ENCODE measurements around the gene C2CD2L. TPM values are rescaled to one million over a fixed set of nuclear protein-coding genes. Genes with fewer than 3 reads are reported as not detected.

C2CD2L gene
- total RNA-seq, 1 donor from 2014 or later: 1.3 TPM

- H3K27me3 ChIP-seq (ENCODE audit: control insufficient read depth, insufficient read depth, low read length): no peaks in the 10 kb centered on the region
- FAIRE-seq (peak; percentile 28), DNase-seq (ENCODE audit: low read depth) (no peak)
- H3K36me3 ChIP-seq (ENCODE audit: control insufficient read depth, insufficient read depth, low read length): peaks cover 10% of the 10 kb centered on the region
- H3K4me3 ChIP-seq (ENCODE audit: low read depth, low read length): no peak overlapping the region
- TF ChIP-seq, protein P1, sequence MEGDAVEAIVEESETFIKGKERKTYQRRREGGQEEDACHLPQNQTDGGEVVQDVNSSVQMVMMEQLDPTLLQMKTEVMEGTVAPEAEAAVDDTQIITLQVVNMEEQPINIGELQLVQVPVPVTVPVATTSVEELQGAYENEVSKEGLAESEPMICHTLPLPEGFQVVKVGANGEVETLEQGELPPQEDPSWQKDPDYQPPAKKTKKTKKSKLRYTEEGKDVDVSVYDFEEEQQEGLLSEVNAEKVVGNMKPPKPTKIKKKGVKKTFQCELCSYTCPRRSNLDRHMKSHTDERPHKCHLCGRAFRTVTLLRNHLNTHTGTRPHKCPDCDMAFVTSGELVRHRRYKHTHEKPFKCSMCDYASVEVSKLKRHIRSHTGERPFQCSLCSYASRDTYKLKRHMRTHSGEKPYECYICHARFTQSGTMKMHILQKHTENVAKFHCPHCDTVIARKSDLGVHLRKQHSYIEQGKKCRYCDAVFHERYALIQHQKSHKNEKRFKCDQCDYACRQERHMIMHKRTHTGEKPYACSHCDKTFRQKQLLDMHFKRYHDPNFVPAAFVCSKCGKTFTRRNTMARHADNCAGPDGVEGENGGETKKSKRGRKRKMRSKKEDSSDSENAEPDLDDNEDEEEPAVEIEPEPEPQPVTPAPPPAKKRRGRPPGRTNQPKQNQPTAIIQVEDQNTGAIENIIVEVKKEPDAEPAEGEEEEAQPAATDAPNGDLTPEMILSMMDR (IDR thresholded peaks at IDR 0.05; ENCODE audit: insufficient read depth, low read length, severe bottlenecking): no peak
Observed at GRCh38 chr11:119091966-119092879, 14.9 kb upstream of the C2CD2L start.

DNA sequence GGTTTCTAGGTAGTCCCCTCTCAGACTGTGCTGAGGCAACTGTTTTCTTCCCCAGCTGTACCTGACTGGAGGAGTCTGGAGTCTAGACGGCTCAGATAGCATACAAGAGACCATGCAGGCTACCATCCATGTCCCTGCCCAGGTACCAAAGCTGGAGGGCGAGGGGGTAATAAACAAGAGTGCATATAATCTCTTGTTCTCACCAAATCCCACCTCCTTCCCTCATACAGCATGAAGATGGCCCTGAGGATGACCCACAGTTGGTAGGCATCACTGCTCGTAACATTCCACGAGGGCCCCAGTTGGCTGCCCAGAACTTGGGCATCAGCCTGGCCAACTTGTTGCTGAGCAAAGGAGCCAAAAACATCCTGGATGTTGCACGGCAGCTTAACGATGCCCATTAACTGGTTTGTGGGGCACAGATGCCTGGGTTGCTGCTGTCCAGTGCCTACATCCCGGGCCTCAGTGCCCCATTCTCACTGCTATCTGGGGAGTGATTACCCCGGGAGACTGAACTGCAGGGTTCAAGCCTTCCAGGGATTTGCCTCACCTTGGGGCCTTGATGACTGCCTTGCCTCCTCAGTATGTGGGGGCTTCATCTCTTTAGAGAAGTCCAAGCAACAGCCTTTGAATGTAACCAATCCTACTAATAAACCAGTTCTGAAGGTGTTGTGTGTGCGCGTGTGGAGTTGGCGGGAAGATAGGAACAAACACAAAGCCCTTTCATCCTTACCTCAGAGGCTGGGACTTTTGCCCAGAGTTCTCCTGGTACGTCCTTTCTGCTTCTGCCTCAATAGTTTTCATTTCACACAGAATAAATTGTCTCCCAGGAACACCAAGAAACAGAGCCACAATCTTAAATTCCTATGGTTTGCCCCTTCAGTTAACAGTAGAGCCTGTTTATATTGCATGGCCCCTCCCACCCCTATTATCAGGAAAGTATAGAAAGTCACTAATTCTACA lies 14.0 kb upstream of the C2CD2L start:
- DNase-seq (ENCODE audit: low read depth) (no peak), FAIRE-seq (no peak)
- Histone ChIP-seq H3K27me3 (ENCODE audit: control insufficient read depth, insufficient read depth, low read length) (no peaks in the 10 kb centered on the region), H3K36me3 (ENCODE audit: control insufficient read depth, insufficient read depth, low read length) (peaks cover 16% of the 10 kb centered on the region), H3K4me3 (ENCODE audit: low read depth, low read length) (peak overlapping the region; percentile 68)
- TF ChIP-seq, protein P1 (IDR thresholded peaks at IDR 0.05; ENCODE audit: insufficient read depth, low read length, severe bottlenecking): no peak

DNA sequence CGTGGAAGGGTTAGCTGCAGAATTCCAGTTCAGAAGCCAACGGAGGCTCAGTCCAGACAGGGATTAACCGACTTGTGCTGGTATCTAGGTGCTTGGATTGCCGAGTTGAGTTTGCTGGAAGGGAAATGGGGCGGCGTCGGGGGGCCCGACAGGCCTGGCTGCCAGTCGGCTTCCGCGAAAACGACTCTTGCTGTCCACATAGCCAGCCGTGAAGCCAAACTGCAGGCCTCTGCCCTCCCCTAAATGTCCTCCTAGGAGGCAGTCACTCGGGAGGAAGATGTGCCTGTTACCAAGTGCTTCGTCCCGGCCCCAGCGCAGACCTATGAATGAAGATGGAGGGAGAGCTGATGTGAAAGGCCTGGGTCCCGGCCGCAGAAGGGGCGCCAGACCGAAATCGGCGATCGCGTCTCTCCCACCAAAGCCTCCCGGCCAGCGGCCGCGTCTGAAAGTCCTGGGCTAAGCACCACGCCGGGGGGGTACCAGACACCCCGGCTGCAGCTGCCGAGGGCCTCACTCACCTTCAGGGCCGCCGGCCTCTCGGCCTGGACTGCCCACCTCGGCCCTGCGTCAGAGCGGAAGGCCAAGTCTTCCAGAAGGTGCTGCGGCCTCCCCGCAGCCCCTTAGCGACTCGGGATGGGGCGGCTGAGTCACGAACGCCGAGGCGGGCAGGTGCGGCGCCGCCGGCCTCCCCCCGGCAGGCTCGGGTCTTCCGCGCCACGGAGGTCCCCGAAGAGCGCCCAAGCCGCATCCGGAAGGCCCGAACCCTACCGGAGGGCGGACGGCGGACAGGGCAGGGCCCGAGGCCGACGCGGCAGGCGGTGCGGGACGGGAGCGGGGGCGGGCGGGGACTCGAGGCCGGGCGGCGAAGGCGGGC lies 13.0 kb upstream of the C2CD2L start:
- Histone ChIP-seq H3K27me3 (ENCODE audit: control insufficient read depth, insufficient read depth, low read length) (no peaks in the 10 kb centered on the region), H3K36me3 (ENCODE audit: control insufficient read depth, insufficient read depth, low read length) (peaks cover 17% of the 10 kb centered on the region), H3K4me3 (ENCODE audit: low read depth, low read length) (peak overlapping the region; percentile 68)
- DNase-seq (ENCODE audit: low read depth) (no peak), FAIRE-seq (no peak)
- TF ChIP-seq, protein P1 (IDR thresholded peaks at IDR 0.05; ENCODE audit: insufficient read depth, low read length, severe bottlenecking): no peak

GRCh38 chr11:119094816-119095065 lies 12.4 kb upstream of the C2CD2L start:
- Histone ChIP-seq H3K36me3 (ENCODE audit: control insufficient read depth, insufficient read depth, low read length) (peaks cover 15% of the 10 kb centered on the region), H3K4me3 (ENCODE audit: low read depth, low read length) (peak overlapping the region; percentile 68), H3K27me3 (ENCODE audit: control insufficient read depth, insufficient read depth, low read length) (no peaks in the 10 kb centered on the region)
- DNase-seq (ENCODE audit: low read depth) (peak; percentile 59), FAIRE-seq (no peak)
- TF ChIP-seq, protein P1 (IDR thresholded peaks at IDR 0.05; ENCODE audit: insufficient read depth, low read length, severe bottlenecking): peak; percentile 91

GRCh38 chr11:119095066-119095880 lies 11.9 kb upstream of the C2CD2L start:
- Histone ChIP-seq H3K27me3 (ENCODE audit: control insufficient read depth, insufficient read depth, low read length) (no peaks in the 10 kb centered on the region), H3K4me3 (ENCODE audit: low read depth, low read length) (peak overlapping the region; percentile 68), H3K36me3 (ENCODE audit: control insufficient read depth, insufficient read depth, low read length) (peaks cover 15% of the 10 kb centered on the region)
- peak; percentile 98 for DNase-seq (ENCODE audit: low read depth)
- TF ChIP-seq, protein P1 (IDR thresholded peaks at IDR 0.05; ENCODE audit: insufficient read depth, low read length, severe bottlenecking): no peak
- no peak for FAIRE-seq
